HL-60 (cell line): Measurements from ENCODE around the gene ACTN1.

Experiments used
- DNase-seq, 2 experiments: peaks; one replicate each; pipeline ENCODE4 v3.0.0-alpha.2; 2010 to 2020; ENCODE audit warnings: low read depth in 1 of 2, low spot score in 1 of 2
- H3K27ac ChIP-seq: fragments of 250-450 bp; sonication (Bioruptor Pico); replicated peaks from 2 replicates; pipeline ENCODE4 v1.5.1; 2020; ENCODE audit warnings: mild to moderate bottlenecking, moderate library complexity
- H3K27me3 ChIP-seq: fragments of 250-450 bp; sonication (Bioruptor Pico); 2 replicates; pipeline ENCODE4 v1.5.1; 2021; ENCODE audit warnings: mild to moderate bottlenecking, moderate library complexity; ENCODE audit not compliant: insufficient read depth, poor library complexity, severe bottlenecking
- H3K4me3 ChIP-seq: replicated peaks from 2 replicates; pipeline ENCODE4 v1.5.1; 2011; ENCODE audit warnings: mild to moderate bottlenecking, control low read depth, low read length; ENCODE audit not compliant: insufficient read depth
- CTCF ChIP-seq: IDR thresholded peaks from one replicate; pipeline ENCODE4 v1.5.1; 2011; ENCODE audit warnings: low read length, control low read depth, inconsistent platforms; ENCODE audit not compliant: insufficient read depth
- GABPA ChIP-seq: IDR thresholded peaks from 2 replicates; pipeline ENCODE4 v1.6.1; 2012; ENCODE audit warnings: low read depth
- POLR2AphosphoS5 ChIP-seq: IDR thresholded peaks from 2 replicates; pipeline ENCODE4 v1.6.1; 2012; ENCODE audit warnings: low read depth
- REST ChIP-seq: IDR thresholded peaks from 2 replicates; pipeline ENCODE4 v1.6.1; 2012; ENCODE audit warnings: low read depth; ENCODE audit not compliant: insufficient replicate concordance
- SPI1 ChIP-seq: IDR thresholded peaks from 2 replicates; pipeline ENCODE4 v1.6.1; 2012; ENCODE audit warnings: low read depth, mild to moderate bottlenecking, borderline replicate concordance

The ACTN1 gene

DNA sequence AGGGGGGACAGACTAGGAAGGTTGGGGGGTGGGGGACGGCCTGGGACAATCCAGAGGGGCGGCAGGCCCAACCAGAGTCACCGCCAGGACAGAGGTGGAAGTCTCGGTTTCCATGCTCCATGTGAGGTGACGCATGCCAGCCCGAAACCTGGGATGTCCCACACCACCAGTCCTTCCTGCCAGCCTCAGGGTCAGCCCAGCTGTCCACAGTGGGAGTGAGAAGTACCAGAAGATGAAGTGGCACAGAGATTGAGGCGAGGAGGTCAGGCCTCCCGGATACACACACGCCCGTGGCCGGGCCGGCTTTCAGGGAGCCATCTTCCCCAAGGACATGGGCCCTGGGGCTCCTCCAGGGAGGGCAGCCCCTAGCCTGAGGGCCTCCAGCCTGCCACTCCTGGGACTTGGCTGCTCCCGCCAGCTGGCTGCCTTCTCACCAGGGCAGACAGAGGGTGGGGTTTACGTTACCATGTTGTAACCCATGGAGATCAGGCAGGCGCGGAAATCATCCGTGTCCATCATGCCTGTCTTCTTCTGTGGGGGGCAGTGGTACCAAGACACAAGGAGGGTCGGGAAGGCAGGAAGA lies 101.0 kb downstream of the ACTN1 start:
- no peak overlapping the region for H3K4me3 ChIP-seq
- TF ChIP-seq REST (no peak), POLR2AphosphoS5 (no peak), GABPA (no peak), SPI1 (no peak), CTCF (no peak)
- DNase-seq: no peak
- no peak overlapping the region for H3K27ac ChIP-seq
- H3K27me3 ChIP-seq: no peaks in the 10 kb centered on the region

- Histone ChIP-seq H3K4me3 (no peak overlapping the region), H3K27ac (no peak overlapping the region), H3K27me3 (no peaks in the 10 kb centered on the region)
- no peak for TF ChIP-seq CTCF
- TF ChIP-seq REST: no peak
- no peak for TF ChIP-seq GABPA
- TF ChIP-seq SPI1: no peak
- no peak for TF ChIP-seq POLR2AphosphoS5
- DNase-seq: no peak
Measured at GRCh38 chr14:68876976-68877375, 102.1 kb downstream of the ACTN1 start.

DNA sequence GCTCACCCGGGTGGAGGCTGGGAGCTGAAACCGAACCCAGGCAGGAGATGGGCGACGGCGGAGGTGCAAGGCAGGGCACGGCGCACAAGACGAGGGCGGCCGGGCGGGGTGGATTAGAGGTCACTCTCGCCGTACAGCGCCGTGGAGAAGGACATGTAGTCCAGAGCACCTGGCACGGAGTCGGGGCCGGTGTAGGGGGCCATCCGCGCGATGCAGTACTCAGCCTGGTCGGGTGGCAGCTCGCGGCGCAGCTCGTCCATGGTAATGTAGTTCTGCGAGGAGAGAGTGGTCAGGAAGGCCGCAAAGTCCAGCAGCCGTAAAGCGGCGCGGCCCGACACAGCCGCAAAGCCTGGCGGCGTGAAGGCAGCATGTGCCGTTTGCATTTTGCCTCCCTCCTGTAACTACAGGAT lies 104.4 kb downstream of the ACTN1 start:
- TF ChIP-seq POLR2AphosphoS5 (no peak), CTCF (no peak), REST (no peak), SPI1 (no peak), GABPA (no peak)
- H3K27ac ChIP-seq: no peak overlapping the region
- H3K27me3 ChIP-seq: no peaks in the 10 kb centered on the region
- no peak overlapping the region for H3K4me3 ChIP-seq
- DNase-seq: no peak
